HFFc6 (cell line): ENCODE data around the gene ZBTB12. TPM values are rescaled to one million over a fixed set of nuclear protein-coding genes. Genes with fewer than 3 reads are reported as not detected.

Source experiments
- DNase-seq: peaks from one replicate; pipeline ENCODE4 v3.0.0-alpha.2; 2018
- H3K27ac Mint-ChIP-seq: 2 replicates; pipeline ENCODE4 v1.8.0; 2020; ENCODE audit warnings: mild to moderate bottlenecking, mixed read lengths
- H3K27me3 Mint-ChIP-seq: 2 replicates; pipeline ENCODE4 v1.8.0; 2021; ENCODE audit warnings: mild to moderate bottlenecking, moderate library complexity, mixed read lengths; ENCODE audit not compliant: insufficient read depth
- H3K36me3 Mint-ChIP-seq: 2 replicates; pipeline ENCODE4 v1.8.0; 2021; ENCODE audit warnings: low read depth, mixed read lengths
- H3K4me1 Mint-ChIP-seq: 2 replicates; pipeline ENCODE4 v1.8.0; 2020; ENCODE audit warnings: low read depth, mixed read lengths
- H3K4me3 Mint-ChIP-seq: 2 replicates; pipeline ENCODE4 v1.8.0; 2020; ENCODE audit warnings: mild to moderate bottlenecking, moderate library complexity, mixed read lengths
- H3K9me3 Mint-ChIP-seq: 2 replicates; pipeline ENCODE4 v1.8.0; 2020; ENCODE audit warnings: mild to moderate bottlenecking, mixed read lengths
- long read RNA-seq: library from polyadenylated mRNA; unstranded; transcript quantifications from one replicate; pipeline ENCODE4 v2.0.0, GENCODE V29; 2019
- total RNA-seq, 6 experiments: library from RNA; stranded (reverse); fragmentation: NEBNext Ultra II Directional; extraction: Animal tissue kit (Norgen Biotek cat#: 25700); gene quantifications; 2 replicates in 1 of 6; 3 replicates in 5 of 6; pipeline ENCODE4 v1.2.3, GENCODE V29; 2021
- TF ChIP-seq, protein P1 (sequence below): fragments of 200-600 bp; sonication (generic); IDR thresholded peaks from 2 replicates; pipeline ENCODE4 v1.5.0; 2021; ENCODE audit warnings: antibody characterized with exemption, mild to moderate bottlenecking

ZBTB12 gene, protein sequence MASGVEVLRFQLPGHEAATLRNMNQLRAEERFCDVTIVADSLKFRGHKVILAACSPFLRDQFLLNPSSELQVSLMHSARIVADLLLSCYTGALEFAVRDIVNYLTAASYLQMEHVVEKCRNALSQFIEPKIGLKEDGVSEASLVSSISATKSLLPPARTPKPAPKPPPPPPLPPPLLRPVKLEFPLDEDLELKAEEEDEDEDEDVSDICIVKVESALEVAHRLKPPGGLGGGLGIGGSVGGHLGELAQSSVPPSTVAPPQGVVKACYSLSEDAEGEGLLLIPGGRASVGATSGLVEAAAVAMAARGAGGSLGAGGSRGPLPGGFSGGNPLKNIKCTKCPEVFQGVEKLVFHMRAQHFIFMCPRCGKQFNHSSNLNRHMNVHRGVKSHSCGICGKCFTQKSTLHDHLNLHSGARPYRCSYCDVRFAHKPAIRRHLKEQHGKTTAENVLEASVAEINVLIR
- 1 to 10 TPM; 7.3 to 9.0 (median 8.3) TPM for total RNA-seq
- long read RNA-seq = 0 reads

DNA sequence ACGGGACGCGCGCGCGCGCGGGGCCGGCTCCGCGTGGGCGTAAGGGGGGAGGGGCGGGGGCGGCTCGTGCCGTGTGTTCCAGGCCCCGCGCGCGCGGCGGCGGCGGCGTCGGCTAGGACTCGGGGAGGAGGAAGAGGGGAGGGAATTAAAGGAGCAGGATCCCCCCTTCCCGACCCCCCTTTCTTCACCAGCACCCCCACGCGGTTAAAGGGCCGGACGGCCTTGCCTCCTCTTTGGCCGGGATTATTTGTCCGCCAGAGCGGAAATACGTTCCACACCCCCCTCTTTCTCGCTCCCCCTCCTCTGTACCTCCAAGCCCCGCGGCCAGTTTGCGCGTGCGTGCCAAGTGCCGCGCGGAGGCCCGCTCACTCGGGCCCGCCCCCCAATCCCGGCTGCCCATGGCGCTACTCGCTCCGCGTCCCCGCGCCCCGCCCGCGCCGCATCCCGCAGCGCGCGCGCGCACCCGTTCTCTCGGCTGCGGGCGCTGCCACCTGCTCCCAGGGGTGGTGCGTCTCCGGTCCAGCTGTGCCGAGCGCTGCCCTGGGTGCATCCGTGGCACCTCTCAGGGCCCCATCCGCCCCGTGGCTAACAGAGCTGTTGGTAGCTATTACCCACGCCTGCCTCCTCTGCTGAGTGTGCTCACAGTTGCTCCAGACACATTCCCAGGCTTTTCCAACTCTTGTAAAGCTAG lies at the start of gene ZBTB12:
TSS of gene ZBTB12 (minus strand) at position 134 of the 691 bp plus-strand sequence. CDS start 781 bp downstream, outside the sequence.
- DNase-seq = peak; percentile 93
- no peaks in the 10 kb centered on the region for H3K36me3 Mint-ChIP-seq
- peak within 1 kb of the TSS; percentile 76 for H3K27ac Mint-ChIP-seq
- peak within 1 kb of the TSS; percentile 87 for H3K4me3 Mint-ChIP-seq
- H3K4me1 Mint-ChIP-seq = peaks cover 36% of the 10 kb centered on the region
- H3K27me3 Mint-ChIP-seq = peaks cover 9% of the 10 kb centered on the region
- TF ChIP-seq, protein P1, sequence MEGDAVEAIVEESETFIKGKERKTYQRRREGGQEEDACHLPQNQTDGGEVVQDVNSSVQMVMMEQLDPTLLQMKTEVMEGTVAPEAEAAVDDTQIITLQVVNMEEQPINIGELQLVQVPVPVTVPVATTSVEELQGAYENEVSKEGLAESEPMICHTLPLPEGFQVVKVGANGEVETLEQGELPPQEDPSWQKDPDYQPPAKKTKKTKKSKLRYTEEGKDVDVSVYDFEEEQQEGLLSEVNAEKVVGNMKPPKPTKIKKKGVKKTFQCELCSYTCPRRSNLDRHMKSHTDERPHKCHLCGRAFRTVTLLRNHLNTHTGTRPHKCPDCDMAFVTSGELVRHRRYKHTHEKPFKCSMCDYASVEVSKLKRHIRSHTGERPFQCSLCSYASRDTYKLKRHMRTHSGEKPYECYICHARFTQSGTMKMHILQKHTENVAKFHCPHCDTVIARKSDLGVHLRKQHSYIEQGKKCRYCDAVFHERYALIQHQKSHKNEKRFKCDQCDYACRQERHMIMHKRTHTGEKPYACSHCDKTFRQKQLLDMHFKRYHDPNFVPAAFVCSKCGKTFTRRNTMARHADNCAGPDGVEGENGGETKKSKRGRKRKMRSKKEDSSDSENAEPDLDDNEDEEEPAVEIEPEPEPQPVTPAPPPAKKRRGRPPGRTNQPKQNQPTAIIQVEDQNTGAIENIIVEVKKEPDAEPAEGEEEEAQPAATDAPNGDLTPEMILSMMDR = no peak; the same call in 1 of the 2 replicates
- H3K9me3 Mint-ChIP-seq = no peaks in the 10 kb centered on the region

DNA sequence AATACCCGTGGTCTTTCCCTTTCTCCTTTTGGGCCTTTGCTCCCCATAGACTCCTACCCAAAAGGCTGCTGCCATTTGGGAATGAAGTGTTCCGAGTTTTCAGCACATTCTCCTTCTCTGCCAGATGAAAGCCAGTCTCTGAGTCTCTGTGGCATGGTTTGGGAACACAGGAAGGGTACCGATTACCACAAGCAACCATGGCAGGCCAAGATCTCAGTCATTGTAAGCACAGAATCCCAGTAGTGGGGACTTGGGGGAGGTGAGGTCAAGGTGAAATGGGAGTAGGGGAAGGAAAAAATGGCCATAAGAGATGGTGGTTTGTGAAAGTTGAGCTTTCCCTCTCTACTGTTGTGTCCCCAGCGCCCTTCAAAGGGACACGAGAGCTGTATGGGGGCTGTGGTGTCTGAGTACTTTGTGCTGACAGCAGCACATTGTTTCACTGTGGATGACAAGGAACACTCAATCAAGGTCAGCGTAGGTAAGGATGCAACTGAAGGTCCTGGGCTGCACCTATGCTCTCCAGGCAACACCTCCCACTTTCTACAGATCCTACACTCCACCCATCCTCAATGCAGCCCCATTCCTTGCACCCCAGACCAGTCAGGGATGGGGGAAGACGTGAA lies 48.2 kb upstream of the ZBTB12 start:
- no peak for DNase-seq
- Mint-ChIP-seq H3K9me3 (no peaks in the 10 kb centered on the region), H3K27ac (no peak overlapping the region), H3K4me3 (no peak overlapping the region), H3K27me3 (peaks cover 8% of the 10 kb centered on the region), H3K36me3 (peaks cover 20% of the 10 kb centered on the region; the same call in 1 of the 2 replicates), H3K4me1 (peaks cover 33% of the 10 kb centered on the region)
- TF ChIP-seq, protein P1 = no peak

DNA sequence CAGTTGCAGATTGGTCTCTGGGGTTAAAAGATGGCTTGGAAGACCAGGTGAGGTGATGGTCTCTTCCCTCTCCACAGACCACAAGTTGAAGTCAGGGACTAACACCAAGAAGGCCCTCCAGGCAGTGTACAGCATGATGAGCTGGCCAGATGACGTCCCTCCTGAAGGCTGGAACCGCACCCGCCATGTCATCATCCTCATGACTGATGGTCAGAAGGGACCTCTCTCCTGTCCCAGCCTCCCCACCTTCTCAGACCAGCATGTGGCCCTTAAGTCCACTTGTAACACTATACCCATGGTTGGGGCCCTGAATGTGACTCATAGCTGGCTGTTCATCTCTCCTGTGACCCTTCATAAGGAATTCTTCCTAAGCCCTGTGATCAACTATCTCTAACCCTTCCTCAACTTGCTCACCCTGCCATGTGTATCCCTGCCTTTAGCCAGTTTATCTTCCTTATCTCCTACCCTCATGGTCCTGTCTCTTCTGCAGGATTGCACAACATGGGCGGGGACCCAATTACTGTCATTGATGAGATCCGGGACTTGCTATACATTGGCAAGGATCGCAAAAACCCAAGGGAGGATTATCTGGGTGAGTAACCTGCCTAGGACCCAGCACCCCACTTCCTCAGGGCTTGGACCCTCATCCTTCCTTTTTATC lies 47.0 kb upstream of the ZBTB12 start:
- Mint-ChIP-seq H3K27ac (peak overlapping the region; percentile 7; the same call in 1 of the 2 replicates), H3K9me3 (no peaks in the 10 kb centered on the region), H3K4me3 (peak overlapping the region; percentile 3; the same call in 1 of the 2 replicates), H3K36me3 (peaks cover 8% of the 10 kb centered on the region; the same call in 1 of the 2 replicates), H3K4me1 (peaks cover 37% of the 10 kb centered on the region), H3K27me3 (peaks cover 14% of the 10 kb centered on the region)
- TF ChIP-seq, protein P1 = no peak
- peak; percentile 52 for DNase-seq

DNA sequence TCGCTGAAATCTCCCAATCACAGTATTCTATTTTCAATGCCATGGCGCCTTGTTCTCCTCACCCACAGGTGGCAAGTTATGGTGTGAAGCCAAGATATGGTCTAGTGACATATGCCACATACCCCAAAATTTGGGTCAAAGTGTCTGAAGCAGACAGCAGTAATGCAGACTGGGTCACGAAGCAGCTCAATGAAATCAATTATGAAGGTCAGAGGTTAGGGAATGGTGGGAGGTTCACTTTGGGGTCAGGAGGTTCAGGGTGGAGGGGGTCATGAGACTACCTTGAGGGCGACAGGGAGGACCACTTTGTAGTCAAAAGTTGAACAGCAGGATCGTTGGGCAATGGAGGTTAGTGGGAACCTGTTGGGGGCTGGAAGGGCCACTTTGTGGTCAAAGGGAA lies 46.4 kb upstream of the ZBTB12 start:
- Mint-ChIP-seq H3K4me3 (no peak overlapping the region), H3K36me3 (peaks cover 3% of the 10 kb centered on the region; the same call in 1 of the 2 replicates), H3K27me3 (peaks cover 17% of the 10 kb centered on the region), H3K27ac (no peak overlapping the region), H3K4me1 (peaks cover 37% of the 10 kb centered on the region), H3K9me3 (no peaks in the 10 kb centered on the region)
- TF ChIP-seq, protein P1 = no peak
- no peak for DNase-seq

- peaks cover 17% of the 10 kb centered on the region for H3K27me3 Mint-ChIP-seq
- no peaks in the 10 kb centered on the region for H3K9me3 Mint-ChIP-seq
- H3K27ac Mint-ChIP-seq = no peak overlapping the region
- H3K4me1 Mint-ChIP-seq = peaks cover 37% of the 10 kb centered on the region
- TF ChIP-seq, protein P1 = no peak
- H3K36me3 Mint-ChIP-seq = no peaks in the 10 kb centered on the region
- no peak for DNase-seq
- H3K4me3 Mint-ChIP-seq = no peak overlapping the region
Observed at GRCh38 chr6:31947864-31948263, 46.0 kb upstream of the ZBTB12 start.
